HepG2 (cell line): ENCODE data around the gene BTBD17. TPM values are rescaled to one million over a fixed set of nuclear protein-coding genes. Genes with fewer than 3 reads are reported as not detected.

Experiments
- BHLHE40 ChIP-seq: IDR thresholded peaks from 2 replicates; pipeline ENCODE4 v1.6.1; 2011; ENCODE audit warnings: low read length, improper control_type of control experiment
- HMGA1 ChIP-seq: sonication (generic); formaldehyde crosslinking; conservative IDR thresholded peaks from 2 replicates; pipeline ENCODE4 v1.4.0; 2020; ENCODE audit warnings: missing genetic modification reagents
- HNRNPH1 ChIP-seq: fragments of 200-400 bp; formaldehyde crosslinking; optimal IDR thresholded peaks from 2 replicates; pipeline ENCODE3; 2017; ENCODE audit warnings: mild to moderate bottlenecking, low read depth, low read length
- HOXD1 ChIP-seq: sonication (generic); formaldehyde crosslinking; IDR thresholded peaks from 2 replicates; pipeline ENCODE4 v1.5.0; 2020; ENCODE audit warnings: missing genetic modification reagents
- KMT2B ChIP-seq: IDR thresholded peaks from 2 replicates; pipeline ENCODE4 v1.6.1; 2016; ENCODE audit warnings: missing genetic modification reagents, missing compliant biosample characterization
- NCOA2 ChIP-seq: sonication (generic); formaldehyde crosslinking; IDR thresholded peaks from 2 replicates; pipeline ENCODE4 v1.8.0; 2022; ENCODE audit warnings: inconsistent platforms
- PHF5A ChIP-seq: IDR thresholded peaks from one replicate; pipeline ENCODE4 v1.6.1; 2018; ENCODE audit warnings: low read depth, missing genetic modification reagents; ENCODE audit not compliant: unreplicated experiment
- RBM39 ChIP-seq: fragments of 200-400 bp; formaldehyde crosslinking; IDR thresholded peaks from one replicate; pipeline ENCODE4 v1.6.1; 2018; ENCODE audit warnings: antibody characterized with exemption, mild to moderate bottlenecking, low read depth, low read length; ENCODE audit not compliant: poor library complexity, severe bottlenecking
- REL ChIP-seq: sonication (generic); formaldehyde crosslinking; conservative IDR thresholded peaks from 2 replicates; pipeline ENCODE4 v1.8.0; 2022; ENCODE audit warnings: mild to moderate bottlenecking, missing genetic modification reagents, moderate library complexity
- SIN3B ChIP-seq: fragments of 150-350 bp; IDR thresholded peaks from 2 replicates; pipeline ENCODE4 v1.6.1; 2014; ENCODE audit warnings: low read length
- ZBTB46 ChIP-seq: sonication (generic); formaldehyde crosslinking; IDR thresholded peaks from 2 replicates; pipeline ENCODE4 v1.4.0; 2020; ENCODE audit warnings: mild to moderate bottlenecking, missing genetic modification reagents, borderline replicate concordance
- ZFP62 ChIP-seq: sonication (generic); formaldehyde crosslinking; IDR thresholded peaks from 2 replicates; pipeline ENCODE4 v1.4.0; 2020; ENCODE audit warnings: missing genetic modification reagents
- ZNF160 ChIP-seq: sonication (generic); formaldehyde crosslinking; IDR thresholded peaks from 2 replicates; pipeline ENCODE4 v1.8.0; 2022; ENCODE audit warnings: mild to moderate bottlenecking, inconsistent platforms, missing genetic modification reagents
- ZNF776 ChIP-seq: sonication (generic); formaldehyde crosslinking; IDR thresholded peaks from 2 replicates; pipeline ENCODE4 v1.4.0; 2020; ENCODE audit warnings: mild to moderate bottlenecking, missing genetic modification reagents
- ZSCAN30 ChIP-seq: sonication (generic); formaldehyde crosslinking; IDR thresholded peaks from 2 replicates; pipeline ENCODE4 v1.5.0; 2020; ENCODE audit warnings: mild to moderate bottlenecking, missing genetic modification reagents
- polyA plus RNA-seq, 8 experiments: library from polyadenylated mRNA; depleted of rRNA in 3 of 8; stranded (reverse) in 7 of 8; unstranded in 1 of 8; fragments of >200 nt; fragmentation: Illumina TruSeq in 4 of 8; extraction: Trizol in 4 of 8; gene quantifications; 2 replicates each; pipeline versions ENCODE4 v1.2.1 to v1.2.3, GENCODE V29; 2011 to 2016; ENCODE audit warnings: low read depth in 4 of 8, missing spikeins in 1 of 8, mixed read lengths in 1 of 8; ENCODE audit not compliant: insufficient read depth in 1 of 8
- total RNA-seq, 5 experiments: library from RNA; depleted of rRNA; stranded (reverse); fragments of >200 nt; fragmentation: Illumina TruSeq; extraction: Trizol; gene quantifications; 2 replicates each; pipeline ENCODE4 v1.2.3, GENCODE V29; 2016; ENCODE audit warnings: low read depth in 1 of 5
- TF ChIP-seq, protein P1 (sequence below): IDR thresholded peaks from 2 replicates; pipeline ENCODE4 v1.4.0; 2020; ENCODE audit warnings: mild to moderate bottlenecking, missing genetic modification reagents
- TF ChIP-seq, protein P2 (sequence below): sonication (generic); formaldehyde crosslinking; IDR thresholded peaks from 2 replicates; pipeline ENCODE4 v1.4.0; 2020; ENCODE audit warnings: missing genetic modification reagents, borderline replicate concordance
- TF ChIP-seq, protein P3 (sequence below): sonication (generic); formaldehyde crosslinking; IDR thresholded peaks from 2 replicates; pipeline ENCODE4 v1.5.1; 2020; ENCODE audit warnings: missing genetic modification reagents, mild to moderate bottlenecking, borderline replicate concordance
- TF ChIP-seq, protein P4 (sequence below): IDR thresholded peaks from 2 replicates; pipeline ENCODE4 v1.6.1; 2018; ENCODE audit warnings: missing genetic modification reagents

Gene BTBD17
- total and polyA plus RNA-seq, 2 of the 13 experiments (the other 11 are each of a cell fraction or from before 2014, with no cell fraction given) = not detected

GRCh38 chr17:74373838-74374606 is 12.4 kb upstream of the BTBD17 start (continued):
- no peak for TF ChIP-seq ZBTB46 (CRISPR knock-in tag)
- no peak for TF ChIP-seq RBM39
- TF ChIP-seq ZNF160 (CRISPR knock-in tag) = peak; percentile 72; the same call in 1 of the 2 replicates
- TF ChIP-seq ZFP62 (CRISPR knock-in tag) = no peak
- TF ChIP-seq NCOA2 (CRISPR knock-in tag) = peak; percentile 71; the same call in 1 of the 2 replicates
- TF ChIP-seq HOXD1 (CRISPR knock-in tag) = no peak
- TF ChIP-seq, protein P1, sequence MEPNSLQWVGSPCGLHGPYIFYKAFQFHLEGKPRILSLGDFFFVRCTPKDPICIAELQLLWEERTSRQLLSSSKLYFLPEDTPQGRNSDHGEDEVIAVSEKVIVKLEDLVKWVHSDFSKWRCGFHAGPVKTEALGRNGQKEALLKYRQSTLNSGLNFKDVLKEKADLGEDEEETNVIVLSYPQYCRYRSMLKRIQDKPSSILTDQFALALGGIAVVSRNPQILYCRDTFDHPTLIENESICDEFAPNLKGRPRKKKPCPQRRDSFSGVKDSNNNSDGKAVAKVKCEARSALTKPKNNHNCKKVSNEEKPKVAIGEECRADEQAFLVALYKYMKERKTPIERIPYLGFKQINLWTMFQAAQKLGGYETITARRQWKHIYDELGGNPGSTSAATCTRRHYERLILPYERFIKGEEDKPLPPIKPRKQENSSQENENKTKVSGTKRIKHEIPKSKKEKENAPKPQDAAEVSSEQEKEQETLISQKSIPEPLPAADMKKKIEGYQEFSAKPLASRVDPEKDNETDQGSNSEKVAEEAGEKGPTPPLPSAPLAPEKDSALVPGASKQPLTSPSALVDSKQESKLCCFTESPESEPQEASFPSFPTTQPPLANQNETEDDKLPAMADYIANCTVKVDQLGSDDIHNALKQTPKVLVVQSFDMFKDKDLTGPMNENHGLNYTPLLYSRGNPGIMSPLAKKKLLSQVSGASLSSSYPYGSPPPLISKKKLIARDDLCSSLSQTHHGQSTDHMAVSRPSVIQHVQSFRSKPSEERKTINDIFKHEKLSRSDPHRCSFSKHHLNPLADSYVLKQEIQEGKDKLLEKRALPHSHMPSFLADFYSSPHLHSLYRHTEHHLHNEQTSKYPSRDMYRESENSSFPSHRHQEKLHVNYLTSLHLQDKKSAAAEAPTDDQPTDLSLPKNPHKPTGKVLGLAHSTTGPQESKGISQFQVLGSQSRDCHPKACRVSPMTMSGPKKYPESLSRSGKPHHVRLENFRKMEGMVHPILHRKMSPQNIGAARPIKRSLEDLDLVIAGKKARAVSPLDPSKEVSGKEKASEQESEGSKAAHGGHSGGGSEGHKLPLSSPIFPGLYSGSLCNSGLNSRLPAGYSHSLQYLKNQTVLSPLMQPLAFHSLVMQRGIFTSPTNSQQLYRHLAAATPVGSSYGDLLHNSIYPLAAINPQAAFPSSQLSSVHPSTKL (CRISPR knock-in tag) = peak; percentile 89
- no peak for TF ChIP-seq HNRNPH1
- peak; percentile 55; the same call in 1 of the 2 replicates for TF ChIP-seq KMT2B
- TF ChIP-seq ZNF776 (CRISPR knock-in tag) = no peak
- TF ChIP-seq PHF5A (CRISPR knock-in tag) = peak; percentile 95
- TF ChIP-seq, protein P2, sequence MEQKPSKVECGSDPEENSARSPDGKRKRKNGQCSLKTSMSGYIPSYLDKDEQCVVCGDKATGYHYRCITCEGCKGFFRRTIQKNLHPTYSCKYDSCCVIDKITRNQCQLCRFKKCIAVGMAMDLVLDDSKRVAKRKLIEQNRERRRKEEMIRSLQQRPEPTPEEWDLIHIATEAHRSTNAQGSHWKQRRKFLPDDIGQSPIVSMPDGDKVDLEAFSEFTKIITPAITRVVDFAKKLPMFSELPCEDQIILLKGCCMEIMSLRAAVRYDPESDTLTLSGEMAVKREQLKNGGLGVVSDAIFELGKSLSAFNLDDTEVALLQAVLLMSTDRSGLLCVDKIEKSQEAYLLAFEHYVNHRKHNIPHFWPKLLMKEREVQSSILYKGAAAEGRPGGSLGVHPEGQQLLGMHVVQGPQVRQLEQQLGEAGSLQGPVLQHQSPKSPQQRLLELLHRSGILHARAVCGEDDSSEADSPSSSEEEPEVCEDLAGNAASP (CRISPR knock-in tag) = peak; percentile 99
- TF ChIP-seq BHLHE40 = peak; percentile 64
- no peak for TF ChIP-seq ZSCAN30 (CRISPR knock-in tag)
- no peak for TF ChIP-seq HMGA1 (CRISPR knock-in tag)
- TF ChIP-seq, protein P3, sequence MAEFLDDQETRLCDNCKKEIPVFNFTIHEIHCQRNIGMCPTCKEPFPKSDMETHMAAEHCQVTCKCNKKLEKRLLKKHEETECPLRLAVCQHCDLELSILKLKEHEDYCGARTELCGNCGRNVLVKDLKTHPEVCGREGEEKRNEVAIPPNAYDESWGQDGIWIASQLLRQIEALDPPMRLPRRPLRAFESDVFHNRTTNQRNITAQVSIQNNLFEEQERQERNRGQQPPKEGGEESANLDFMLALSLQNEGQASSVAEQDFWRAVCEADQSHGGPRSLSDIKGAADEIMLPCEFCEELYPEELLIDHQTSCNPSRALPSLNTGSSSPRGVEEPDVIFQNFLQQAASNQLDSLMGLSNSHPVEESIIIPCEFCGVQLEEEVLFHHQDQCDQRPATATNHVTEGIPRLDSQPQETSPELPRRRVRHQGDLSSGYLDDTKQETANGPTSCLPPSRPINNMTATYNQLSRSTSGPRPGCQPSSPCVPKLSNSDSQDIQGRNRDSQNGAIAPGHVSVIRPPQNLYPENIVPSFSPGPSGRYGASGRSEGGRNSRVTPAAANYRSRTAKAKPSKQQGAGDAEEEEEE (CRISPR knock-in tag) = no peak; the same call in 1 of the 2 replicates
- TF ChIP-seq REL (CRISPR knock-in tag) = no peak
- TF ChIP-seq SIN3B = no peak
- TF ChIP-seq, protein P4, sequence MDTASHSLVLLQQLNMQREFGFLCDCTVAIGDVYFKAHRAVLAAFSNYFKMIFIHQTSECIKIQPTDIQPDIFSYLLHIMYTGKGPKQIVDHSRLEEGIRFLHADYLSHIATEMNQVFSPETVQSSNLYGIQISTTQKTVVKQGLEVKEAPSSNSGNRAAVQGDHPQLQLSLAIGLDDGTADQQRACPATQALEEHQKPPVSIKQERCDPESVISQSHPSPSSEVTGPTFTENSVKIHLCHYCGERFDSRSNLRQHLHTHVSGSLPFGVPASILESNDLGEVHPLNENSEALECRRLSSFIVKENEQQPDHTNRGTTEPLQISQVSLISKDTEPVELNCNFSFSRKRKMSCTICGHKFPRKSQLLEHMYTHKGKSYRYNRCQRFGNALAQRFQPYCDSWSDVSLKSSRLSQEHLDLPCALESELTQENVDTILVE (CRISPR knock-in tag) = peak; percentile 51; the same call in 1 of the 2 replicates
